Caco-2 (cell line): ENCODE results near the gene PARD3B. TPM values are rescaled to one million over a fixed set of nuclear protein-coding genes. Genes with fewer than 3 reads are reported as not detected.

Source experiments
- BruUV-seq: library from RNA; stranded (reverse); fragments of 400-500 nt; replicated peaks from 2 replicates; lab custom pipeline; 2021; lab: Mats Ljungman, UMichigan
- CTCF ChIA-PET: fragments of 300-600 bp; sonication (Branson Sonifier 250); formaldehyde crosslinking; loops from one replicate; lab custom pipeline; 2022; ENCODE audit warnings: antibody characterized with exemption; lab: Charles Lee
- POLR2A ChIA-PET: fragments of 300-600 bp; sonication (Branson Sonifier 250); formaldehyde crosslinking; loops from one replicate; lab custom pipeline; 2022; ENCODE audit warnings: antibody characterized with exemption; lab: Charles Lee
- DNase-seq, 2 experiments: peaks; one replicate each; pipeline versions ENCODE4 v3.0.0 to v3.0.0-alpha.2; 2020 to 2022
- H3K27me3 ChIP-seq: replicated peaks from 2 replicates; pipeline ENCODE4 v1.6.0; 2011; ENCODE audit warnings: low read length; ENCODE audit not compliant: control insufficient read depth, insufficient read depth
- H3K36me3 ChIP-seq: 2 replicates; pipeline ENCODE4 v1.5.1; 2011; ENCODE audit warnings: low read length; ENCODE audit not compliant: control insufficient read depth, insufficient read depth
- H3K4me1 ChIP-seq: fragments of 250-450 bp; sonication (Bioruptor Pico); 2 replicates; pipeline ENCODE4 v1.5.1; 2020; ENCODE audit warnings: mild to moderate bottlenecking
- H3K4me3 ChIP-seq: 2 replicates; pipeline ENCODE4 v1.5.1; 2011; ENCODE audit warnings: low read depth, mild to moderate bottlenecking, control low read depth, low read length
- H3K9me3 ChIP-seq: fragments of 250-450 bp; sonication (Bioruptor Pico); 2 replicates; pipeline ENCODE4 v1.5.1; 2020; ENCODE audit warnings: mild to moderate bottlenecking, moderate library complexity
- H3K27ac Mint-ChIP-seq: one replicate; pipeline ENCODE4 v1.8.0; 2022; ENCODE audit warnings: mixed read lengths; ENCODE audit not compliant: unreplicated experiment
- H3K27me3 Mint-ChIP-seq: one replicate; pipeline ENCODE4 v1.8.0; 2022; ENCODE audit warnings: mixed read lengths; ENCODE audit not compliant: insufficient read depth, unreplicated experiment
- H3K36me3 Mint-ChIP-seq: one replicate; pipeline ENCODE4 v1.8.0; 2022; ENCODE audit warnings: mild to moderate bottlenecking, mixed read lengths; ENCODE audit not compliant: insufficient read depth, unreplicated experiment
- H3K4me1 Mint-ChIP-seq: one replicate; pipeline ENCODE4 v1.8.0; 2022; ENCODE audit warnings: low read depth, mixed read lengths; ENCODE audit not compliant: unreplicated experiment
- H3K4me3 Mint-ChIP-seq: one replicate; pipeline ENCODE4 v1.8.0; 2022; ENCODE audit warnings: mild to moderate bottlenecking, moderate library complexity, mixed read lengths; ENCODE audit not compliant: unreplicated experiment
- H3K9me3 Mint-ChIP-seq: one replicate; pipeline ENCODE4 v1.8.0; 2022; ENCODE audit warnings: mixed read lengths; ENCODE audit not compliant: unreplicated experiment
- CTCF ChIP-seq, 2 experiments: fragments of 200-600 bp in 1 of 2; IDR thresholded peaks; 1 replicate in 1 of 2; 2 replicates in 1 of 2; pipeline versions ENCODE4 v1.5.1 to v1.8.0; 2011 to 2022; ENCODE audit warnings: antibody characterized with exemption in 1 of 2, control low read depth in 1 of 2, inconsistent platforms in 1 of 2, low read depth in 1 of 2, low read length in 1 of 2, mild to moderate bottlenecking in 1 of 2, moderate library complexity in 1 of 2; ENCODE audit not compliant: insufficient read depth in 1 of 2, severe bottlenecking in 1 of 2, unreplicated experiment in 1 of 2
- intact Hi-C: fragments of 100-400 bp; cut with micrococcal nuclease; formaldehyde crosslinking; loops from one replicate; pipeline ENCODE4 v1.10.0; 2022; ENCODE audit not compliant: unreplicated experiment
- total RNA-seq: library from RNA; stranded (reverse); gene quantifications from 2 replicates; pipeline ENCODE4 v1.2.3, GENCODE V29; 2022

The PARD3B gene
- total RNA-seq, 1 experiment from 2014 or later, result 68.9 TPM

- Histone ChIP-seq H3K9me3 (no peaks in the 10 kb centered on the region), H3K27me3 (no peaks in the 10 kb centered on the region), H3K4me1 (no peaks in the 10 kb centered on the region), H3K36me3 (no peaks in the 10 kb centered on the region), H3K4me3 (no peak overlapping the region)
- TF ChIP-seq CTCF (IDR thresholded peaks at IDR 0.05; ENCODE audit: insufficient read depth in 1 of 2, low read depth in 1 of 2, low read length in 1 of 2, severe bottlenecking in 1 of 2, unreplicated experiment in 1 of 2), result no peak
- BruUV-seq, result no TSS peak
- DNase-seq, result no peak
- Mint-ChIP-seq H3K4me3 (no peak overlapping the region), H3K27ac (no peak overlapping the region), H3K27me3 (no peaks in the 10 kb centered on the region), H3K36me3 (no peaks in the 10 kb centered on the region), H3K9me3 (peaks cover 6% of the 10 kb centered on the region), H3K4me1 (peaks cover 1% of the 10 kb centered on the region)
- CTCF ChIA-PET, result no interaction called here
- intact Hi-C loops, result no loop called here
- POLR2A ChIA-PET, result no interaction called here
These were observed 34.4 kb upstream of the PARD3B start for GRCh38 chr2:204510709-204511420.

GRCh38 chr2:204514439-204514838 lies 30.8 kb upstream of the PARD3B start:
- peaks cover 6% of the 10 kb centered on the region for H3K9me3 Mint-ChIP-seq
- no peaks in the 10 kb centered on the region for H3K4me1 ChIP-seq
- TF ChIP-seq CTCF (IDR thresholded peaks at IDR 0.05; ENCODE audit: insufficient read depth in 1 of 2, low read depth in 1 of 2, low read length in 1 of 2, severe bottlenecking in 1 of 2, unreplicated experiment in 1 of 2), result no peak
- no peaks in the 10 kb centered on the region for H3K27me3 ChIP-seq
- BruUV-seq, result no TSS peak
- H3K9me3 ChIP-seq, result no peaks in the 10 kb centered on the region
- no peaks in the 10 kb centered on the region for H3K27me3 Mint-ChIP-seq
- no peaks in the 10 kb centered on the region for H3K36me3 Mint-ChIP-seq
- DNase-seq, result no peak
- no peak overlapping the region for H3K27ac Mint-ChIP-seq
- ChIA-PET CTCF (no interaction called here), POLR2A (interaction anchor here (0.6 kb wide), 1 partner anchor 231 kb away, joined by 3 read pairs; no protein-coding TSS in a partner anchor)
- H3K4me3 Mint-ChIP-seq, result no peak overlapping the region
- intact Hi-C loops, result no loop called here
- H3K36me3 ChIP-seq, result no peaks in the 10 kb centered on the region
- H3K4me1 Mint-ChIP-seq, result no peaks in the 10 kb centered on the region
- no peak overlapping the region for H3K4me3 ChIP-seq

GRCh38 chr2:204515416-204515815 lies 29.9 kb upstream of the PARD3B start:
- Histone ChIP-seq H3K36me3 (no peaks in the 10 kb centered on the region), H3K4me3 (no peak overlapping the region), H3K27me3 (no peaks in the 10 kb centered on the region), H3K4me1 (no peaks in the 10 kb centered on the region), H3K9me3 (no peaks in the 10 kb centered on the region)
- H3K27me3 Mint-ChIP-seq, result no peaks in the 10 kb centered on the region
- intact Hi-C loops, result no loop called here
- CTCF ChIA-PET, result no interaction called here
- H3K9me3 Mint-ChIP-seq, result peaks cover 6% of the 10 kb centered on the region
- no peaks in the 10 kb centered on the region for H3K36me3 Mint-ChIP-seq
- no peak overlapping the region for H3K4me3 Mint-ChIP-seq
- DNase-seq, result no peak
- H3K27ac Mint-ChIP-seq, result no peak overlapping the region
- no peaks in the 10 kb centered on the region for H3K4me1 Mint-ChIP-seq
- TF ChIP-seq CTCF (IDR thresholded peaks at IDR 0.05; ENCODE audit: insufficient read depth in 1 of 2, low read depth in 1 of 2, low read length in 1 of 2, severe bottlenecking in 1 of 2, unreplicated experiment in 1 of 2), result no peak
- POLR2A ChIA-PET, result no interaction called here
- no TSS peak for BruUV-seq
